DMS153 treated with DMSO at 0.1 percent for 48 hours (cell line): ENCODE results near the gene RMDN3.

ENCODE experiments used
- DNase-seq: peaks from one replicate; lab custom pipeline; 2025; ENCODE audit not compliant: unreplicated experiment; lab: John Stamatoyannopoulos, UW

RMDN3 gene

DNA sequence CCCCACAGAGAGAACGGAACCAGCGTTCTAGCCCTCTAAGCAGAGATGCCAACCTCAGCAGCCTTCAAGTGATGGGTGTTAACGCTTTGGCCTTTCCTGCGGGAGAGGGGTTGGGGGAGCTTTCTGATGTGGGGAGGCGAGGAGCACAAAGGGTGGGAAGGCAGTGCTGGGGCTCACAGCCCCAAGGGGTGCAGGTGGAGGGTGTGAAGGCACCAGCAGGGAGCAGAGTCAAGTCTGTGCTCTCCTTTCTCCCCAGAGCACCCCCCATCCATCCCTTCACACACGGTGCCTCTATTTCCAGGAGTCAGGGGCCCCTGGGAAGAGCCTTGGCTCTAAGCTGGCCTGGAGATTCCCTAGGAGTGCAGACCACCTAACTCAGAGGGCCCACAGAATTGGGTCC is 18.8 kb upstream of the RMDN3 start:
- DNase-seq = no peak

DNA sequence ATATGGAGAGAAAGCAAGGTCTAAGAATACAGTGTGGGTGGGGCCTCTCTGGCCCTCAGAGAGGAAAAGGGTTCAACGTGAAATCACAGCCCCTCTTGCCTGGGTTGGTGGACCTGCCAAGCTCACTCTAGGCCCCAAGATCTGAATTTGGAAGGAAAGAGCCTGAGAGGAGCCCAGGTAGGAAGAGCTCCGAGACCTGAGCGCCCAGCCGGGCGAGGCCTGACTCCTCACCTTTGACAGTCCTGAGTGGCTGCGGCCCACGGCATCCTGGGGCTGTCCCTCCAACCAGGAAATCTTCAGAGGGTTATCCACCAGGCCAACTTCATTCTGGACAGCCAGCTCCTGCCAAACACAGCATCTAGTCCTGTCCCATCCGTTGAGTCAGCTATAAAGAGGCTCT is 18.4 kb upstream of the RMDN3 start:
- no peak for DNase-seq

- no peak for DNase-seq
Observed at GRCh38 chr15:40772014-40772413, 17.0 kb upstream of the RMDN3 start.

GRCh38 chr15:40771242-40771641 is 16.2 kb upstream of the RMDN3 start:
- DNase-seq = no peak

DNA sequence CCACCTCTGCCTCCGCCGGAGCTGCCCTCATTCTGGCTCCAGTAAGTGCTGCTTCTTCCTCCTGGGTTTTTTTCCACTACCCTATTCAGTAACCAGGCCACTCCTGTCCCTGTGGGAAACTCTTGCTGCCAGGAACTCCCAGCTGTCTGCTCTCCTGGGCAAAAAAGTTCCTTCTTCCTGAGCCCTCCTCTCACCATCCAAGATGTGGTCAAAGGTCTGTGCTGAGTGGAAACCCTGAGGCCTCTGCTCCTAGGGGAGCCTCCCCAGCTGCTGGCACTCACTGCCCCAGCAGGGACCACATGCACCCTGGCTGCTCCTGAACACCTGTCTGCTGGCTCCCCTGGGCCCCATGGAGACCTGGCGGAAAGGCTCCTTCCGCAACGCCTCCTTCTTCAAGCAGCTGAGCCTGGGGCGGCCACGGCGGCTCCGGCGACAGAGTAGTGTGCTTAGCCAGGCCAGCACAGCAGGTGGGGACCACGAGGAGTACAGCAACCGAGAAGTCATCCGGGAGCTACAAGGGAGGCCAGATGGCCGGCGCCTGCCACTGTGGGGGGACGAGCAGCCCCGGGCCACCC is 15.2 kb upstream of the RMDN3 start:
- no peak for DNase-seq

DNA sequence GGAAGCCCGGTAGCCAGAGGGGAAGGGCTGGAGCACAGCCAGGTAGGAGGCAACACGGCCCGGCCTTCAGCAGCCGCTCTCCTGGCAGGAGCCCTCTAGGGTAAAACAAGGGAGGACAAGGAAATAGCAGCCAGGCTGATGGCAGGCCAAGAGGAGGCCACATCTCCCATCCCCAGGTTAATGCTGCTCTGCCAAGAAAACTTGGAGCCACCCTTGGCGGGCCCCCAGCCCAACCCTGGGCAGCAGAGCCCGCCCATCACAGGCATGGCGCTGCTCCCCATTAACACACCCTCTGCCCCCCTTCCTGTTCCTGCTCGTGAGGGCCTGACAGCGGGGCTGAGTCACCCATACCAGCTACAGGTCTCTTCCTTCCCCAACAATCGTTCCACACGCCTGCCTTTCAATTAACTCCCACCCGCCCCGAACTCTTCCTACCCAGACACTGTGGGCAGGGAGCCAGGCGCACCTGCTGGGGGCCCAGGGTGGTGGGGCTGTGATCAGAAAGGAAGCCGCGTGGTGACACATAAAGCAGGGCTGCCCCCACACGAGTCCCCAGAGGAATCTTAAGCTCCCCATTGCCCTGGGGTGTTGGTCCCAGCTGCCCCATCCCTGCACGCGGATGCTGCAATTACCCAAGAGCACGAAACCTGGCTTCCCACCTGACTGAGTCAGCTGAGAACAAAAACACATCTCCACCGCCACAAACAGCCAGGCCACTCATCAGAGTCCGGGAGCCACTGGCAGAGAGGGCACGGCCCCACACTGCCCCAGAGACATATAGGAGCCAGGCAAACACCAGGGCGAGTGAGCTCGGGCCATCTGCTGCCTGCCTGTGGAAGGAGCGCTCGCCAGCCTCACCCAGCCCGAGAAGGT is 14.5 kb upstream of the RMDN3 start, which contains the start of gene C15orf62:
TSS of gene C15orf62 (plus strand) at position 707 of the 873 bp plus-strand sequence. CDS start 516 bp downstream, outside the sequence.
- DNase-seq = no peak

- DNase-seq = no peak
Observed at GRCh38 chr15:40768521-40769273, 13.6 kb upstream of the RMDN3 start.

- no peak for DNase-seq
Observed at GRCh38 chr15:40767838-40768500, 12.9 kb upstream of the RMDN3 start.

DNA sequence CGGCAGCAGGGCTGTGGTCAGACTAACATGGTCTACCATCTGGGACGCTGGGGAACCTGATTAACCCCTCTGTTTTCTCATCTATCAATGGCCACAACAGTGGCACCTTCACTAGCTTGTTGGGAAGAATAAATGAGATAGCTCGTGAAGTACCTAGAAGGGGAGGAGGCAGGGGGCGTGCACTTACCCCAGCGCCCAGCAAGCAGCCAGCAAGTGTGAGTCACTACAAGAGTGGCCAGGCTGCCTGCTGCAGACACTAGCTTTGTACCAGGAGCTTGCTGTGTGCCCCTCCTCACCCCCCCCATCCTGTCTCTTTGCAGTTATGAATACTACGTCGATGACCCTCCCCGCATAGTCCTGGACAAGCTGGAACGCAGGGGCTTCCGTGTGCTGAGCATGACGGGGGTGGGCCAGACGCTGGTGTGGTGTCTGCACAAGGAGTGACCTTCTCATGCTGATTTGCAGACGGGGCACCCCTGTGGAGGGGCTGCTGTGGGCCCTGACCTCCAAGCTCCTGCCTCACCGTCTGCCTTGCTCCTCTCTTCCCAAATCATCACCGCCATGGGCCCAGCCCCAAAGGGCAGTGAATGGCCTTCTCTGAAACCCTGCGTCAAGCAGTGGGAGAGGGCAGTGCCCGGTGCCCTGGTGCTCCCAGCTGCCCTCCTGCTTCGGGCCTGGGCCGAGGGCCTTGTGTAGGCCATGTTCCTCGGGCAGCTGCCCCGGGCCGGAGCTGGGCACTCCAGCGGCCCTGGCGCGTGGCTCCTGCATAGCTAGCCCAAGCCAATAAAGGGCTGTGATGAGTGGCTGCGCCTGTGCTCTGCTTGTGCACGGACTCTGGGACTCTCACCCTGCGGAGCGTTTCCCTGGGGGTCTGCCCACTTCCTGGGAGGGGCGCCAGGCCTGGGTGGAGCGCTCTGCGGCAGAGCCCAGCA is 12.1 kb upstream of the RMDN3 start:
- no peak for DNase-seq

- DNase-seq = no peak
Observed at GRCh38 chr15:40766194-40766815, 11.3 kb upstream of the RMDN3 start.

DNA sequence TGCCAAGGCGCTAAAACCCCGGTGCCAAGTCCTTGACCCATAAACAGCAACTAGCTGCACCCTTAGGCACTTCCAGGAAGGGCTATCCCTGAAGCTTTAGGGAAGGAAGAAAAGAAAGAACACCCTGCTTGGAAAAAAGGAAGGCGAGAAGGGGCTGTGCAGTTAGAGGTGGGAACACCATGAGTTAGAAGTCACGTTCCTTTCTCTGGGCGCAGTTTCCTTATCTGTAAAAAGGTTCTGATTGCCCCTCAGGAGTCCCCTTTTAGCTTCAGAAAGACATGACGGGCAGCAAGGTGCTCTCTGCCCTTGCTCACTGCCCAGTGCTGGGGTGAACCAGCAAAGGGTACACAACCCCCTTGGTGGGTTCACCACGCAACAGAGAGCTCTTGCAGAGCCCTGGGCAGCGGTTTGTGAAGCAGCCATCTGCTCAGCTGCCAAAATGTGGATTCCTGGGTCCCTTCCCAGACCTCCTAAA is 9.6 kb upstream of the RMDN3 start:
- DNase-seq = no peak

DNA sequence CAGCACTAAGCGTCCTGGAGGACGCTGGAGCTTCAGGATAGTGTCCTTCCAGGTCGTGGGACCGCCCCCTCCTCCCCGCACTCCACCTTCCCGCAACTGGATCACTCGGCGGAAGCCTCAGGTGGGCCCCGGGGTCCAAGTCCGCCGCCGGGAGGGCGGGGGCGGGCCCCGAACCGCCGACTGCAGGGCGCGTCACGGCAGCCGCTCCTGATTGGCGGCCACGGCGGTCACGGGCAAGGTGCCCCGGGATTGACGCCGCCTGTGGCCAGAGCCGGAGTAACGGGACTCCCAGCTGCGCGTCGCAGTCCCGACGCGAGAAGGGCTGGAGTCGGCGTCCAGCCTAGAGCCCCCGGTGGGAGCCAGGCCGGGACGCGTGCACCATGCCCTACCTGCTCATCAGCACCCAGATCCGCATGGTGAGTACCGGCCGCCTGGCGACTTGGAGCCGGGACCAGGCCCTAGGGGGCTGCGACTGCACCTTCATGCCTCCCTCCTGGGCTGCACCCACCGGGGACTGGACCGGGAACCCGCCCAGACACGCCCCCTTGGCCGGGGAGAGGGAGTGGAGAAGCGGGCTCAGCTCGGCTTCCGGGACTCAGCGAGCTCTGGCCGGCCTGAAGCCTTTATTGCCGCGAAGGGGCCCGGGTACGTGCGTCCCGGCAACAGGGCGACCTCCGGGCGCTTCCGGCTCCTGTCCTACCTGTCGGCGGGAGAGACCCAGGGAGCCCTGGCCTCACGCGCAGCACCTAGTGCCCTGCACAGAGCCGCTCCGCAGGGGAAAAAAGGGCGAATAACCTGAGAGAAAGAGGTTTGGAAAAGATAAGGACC is 9.0 kb upstream of the RMDN3 start, which contains the start of gene GCHFR:
TSS of gene GCHFR (plus strand) at position 268 of the 828 bp plus-strand sequence. CDS start at position 381, 113 bp downstream.
- DNase-seq = peak; percentile 21

DNA sequence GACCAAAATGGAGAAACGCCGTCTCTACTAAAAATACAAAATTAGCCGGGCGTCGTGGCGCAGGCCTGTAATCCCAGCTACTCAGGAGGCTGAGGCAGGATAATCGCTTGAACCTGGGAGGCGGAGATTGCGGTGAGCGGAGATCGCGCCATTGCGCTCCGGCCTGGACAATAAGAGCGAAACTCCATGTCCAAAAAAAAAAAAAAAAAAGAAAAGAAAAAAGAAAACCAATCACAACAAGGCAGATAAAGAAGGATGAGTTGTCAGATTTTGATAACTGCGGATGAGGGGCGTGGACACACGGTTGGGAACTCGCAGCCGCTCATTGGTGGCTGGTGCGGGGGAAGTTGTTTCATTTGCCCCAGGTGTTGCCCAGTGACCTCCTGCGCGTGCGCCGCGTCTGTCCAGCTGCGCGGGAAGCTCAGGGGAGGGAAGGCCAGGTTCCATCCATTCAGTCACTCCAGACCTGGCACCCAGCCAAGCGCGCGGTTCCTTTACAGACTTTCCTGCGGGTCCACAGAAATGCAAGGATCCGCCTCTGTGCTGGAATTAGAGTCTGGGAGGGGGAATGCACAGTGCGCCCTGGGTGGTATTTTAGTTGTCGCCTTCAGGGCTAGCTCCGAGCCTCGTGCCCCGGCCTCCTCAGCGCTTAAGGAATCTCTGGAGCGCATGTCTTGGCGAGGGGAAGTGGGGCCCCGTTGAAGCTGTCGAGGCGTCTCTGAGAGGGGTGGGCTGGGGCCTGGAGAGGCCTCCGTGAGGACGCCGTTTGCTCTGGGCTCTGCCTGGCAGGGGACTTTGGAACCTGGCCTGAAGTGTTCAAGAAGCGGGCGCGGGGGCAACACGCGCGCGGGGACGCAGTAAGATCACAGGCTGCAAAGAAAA is 8.1 kb upstream of the RMDN3 start:
- peak; percentile 28 for DNase-seq

DNA sequence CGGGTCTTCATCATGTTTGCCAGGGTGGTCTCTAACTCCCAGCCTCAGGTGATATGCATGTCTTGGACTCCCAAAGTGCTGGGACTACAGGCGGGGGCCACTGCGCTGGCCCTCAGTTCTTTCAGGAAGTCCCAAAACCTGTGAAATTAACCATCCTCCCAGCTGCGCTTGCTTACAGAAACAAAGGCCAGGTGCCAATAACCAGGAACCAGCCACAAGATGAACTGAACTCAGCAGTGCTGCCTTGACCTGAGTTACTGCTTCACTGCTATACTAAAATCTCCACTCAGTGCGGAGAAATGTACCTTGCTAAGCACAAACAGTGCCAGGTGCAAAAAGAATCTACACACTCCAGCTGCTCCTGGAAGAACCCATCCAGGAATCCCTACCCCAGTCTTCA is 4.9 kb upstream of the RMDN3 start:
- no peak for DNase-seq

DNA sequence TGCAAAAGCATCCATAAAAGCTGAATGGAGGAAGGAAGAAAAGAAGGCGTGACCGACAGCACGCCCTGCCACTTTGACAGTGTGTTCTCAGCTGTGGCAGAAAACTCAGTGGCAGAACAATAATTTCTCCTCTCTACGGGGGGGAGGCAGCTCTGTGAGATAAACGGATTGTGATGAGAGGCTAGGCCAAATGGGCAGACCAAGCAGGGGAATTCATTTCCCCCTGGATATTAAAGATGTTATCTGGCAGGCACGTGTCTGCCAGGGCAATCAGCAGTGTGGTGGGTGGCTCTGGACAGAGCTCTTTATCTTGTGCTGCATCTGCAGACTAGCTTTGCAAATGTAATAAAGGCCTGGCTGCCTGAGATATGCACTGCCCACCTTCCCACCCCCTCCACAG is 1.9 kb upstream of the RMDN3 start:
- no peak for DNase-seq

GRCh38 chr15:40755812-40756208 is 756 bp upstream of the RMDN3 start:
- no peak for DNase-seq

- no peak for DNase-seq
Observed at GRCh38 chr15:40754574-40754882, 526 bp downstream of the RMDN3 start.

DNA sequence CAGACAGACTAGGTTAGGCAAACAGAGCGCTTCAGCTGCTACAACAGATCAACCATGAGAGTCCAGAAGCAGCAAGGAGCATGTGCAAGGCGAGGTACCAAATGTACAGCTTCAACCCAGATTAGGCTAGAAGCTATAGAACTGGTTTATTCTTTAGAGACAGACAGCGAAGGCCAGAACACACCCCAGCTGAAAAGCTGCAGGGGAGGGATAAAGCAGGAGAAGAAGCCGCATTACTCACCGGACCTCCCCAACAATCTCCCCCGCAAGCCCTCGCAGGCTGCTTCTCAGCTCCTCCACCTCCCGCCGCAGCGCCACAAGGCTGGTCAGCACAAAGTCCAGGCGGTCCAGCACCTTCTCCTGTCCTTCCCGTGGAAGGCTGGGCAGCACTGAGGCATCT is 3.3 kb downstream of the RMDN3 start:
- DNase-seq = no peak
